Measurements from ENCODE around the gene HSD3B7.

The HSD3B7 gene

GRCh38 chr16:30958175-30959079, 26.6 kb upstream of the HSD3B7 start:
- peak; percentile 15 for ATAC-seq (ENCODE audit: insufficient read depth, low read depth)
- Histone ChIP-seq H3K36me3 (ENCODE audit: insufficient read depth, low read length) (peaks cover 49% of the 10 kb centered on the region), H2AFZ (ENCODE audit: low read depth, low read length) (peak overlapping the region; percentile 97)

GRCh38 chr16:30961384-30961783, 23.6 kb upstream of the HSD3B7 start:
- Histone ChIP-seq H3K9ac (ENCODE audit: low read depth, low read length) (no peak overlapping the region), H3K4me2 (ENCODE audit: insufficient read depth, low read length) (no peak overlapping the region), H3K27me3 (ENCODE audit: insufficient read depth, low read length, poor library complexity) (no peaks in the 10 kb centered on the region), H3K27ac (ENCODE audit: low read length) (no peak overlapping the region), H3K4me3 (ENCODE audit: low read depth in 1 of 2, low read length in 2 of 2) (no peak overlapping the region), H4K20me1 (ENCODE audit: insufficient read depth, low read length) (peaks cover 39% of the 10 kb centered on the region), H3K79me2 (ENCODE audit: insufficient read depth, low read length) (peaks cover 33% of the 10 kb centered on the region), H3K4me1 (ENCODE audit: insufficient read depth, low read length) (peaks cover 32% of the 10 kb centered on the region), H3K9me3 (ENCODE audit: insufficient read depth, low read length, severe bottlenecking) (no peaks in the 10 kb centered on the region), H3K36me3 (ENCODE audit: insufficient read depth, low read length) (peaks cover 78% of the 10 kb centered on the region), H2AFZ (ENCODE audit: low read depth, low read length) (no peak overlapping the region)
- ATAC-seq (ENCODE audit: insufficient read depth, low read depth), result no peak
- DNase-seq, result no peak
- TF ChIP-seq EZH2 (IDR thresholded peaks at IDR 0.05; ENCODE audit: borderline replicate concordance, low read depth, low read length, severe bottlenecking), result no peak
- TF ChIP-seq CTCF (IDR thresholded peaks at IDR 0.05; ENCODE audit: borderline replicate concordance, extremely low read depth, low read length, poor library complexity, severe bottlenecking), result no peak

More at GRCh38 chr16:30958175-30959079, 26.6 kb upstream of the HSD3B7 start:
- peak overlapping the region; percentile 97 for H3K27ac ChIP-seq (ENCODE audit: low read length)
- H3K4me3 ChIP-seq (ENCODE audit: low read depth in 1 of 2, low read length in 2 of 2), result peak overlapping the region; percentile 57 to 72; a peak in 3 of 4 replicates
- H3K27me3 ChIP-seq (ENCODE audit: insufficient read depth, low read length, poor library complexity), result no peaks in the 10 kb centered on the region
- peaks cover 36% of the 10 kb centered on the region for H3K4me1 ChIP-seq (ENCODE audit: insufficient read depth, low read length)
- peak; percentile 14 for TF ChIP-seq CTCF (IDR thresholded peaks at IDR 0.05; ENCODE audit: borderline replicate concordance, extremely low read depth, low read length, poor library complexity, severe bottlenecking)
- TF ChIP-seq EZH2 (IDR thresholded peaks at IDR 0.05; ENCODE audit: borderline replicate concordance, low read depth, low read length, severe bottlenecking), result no peak
- H3K4me2 ChIP-seq (ENCODE audit: insufficient read depth, low read length), result peak overlapping the region; percentile 99
- no peak for DNase-seq
- no peaks in the 10 kb centered on the region for H3K9me3 ChIP-seq (ENCODE audit: insufficient read depth, low read length, severe bottlenecking)
- H4K20me1 ChIP-seq (ENCODE audit: insufficient read depth, low read length), result peaks cover 20% of the 10 kb centered on the region
- H3K79me2 ChIP-seq (ENCODE audit: insufficient read depth, low read length), result peaks cover 30% of the 10 kb centered on the region
- peak overlapping the region; percentile 96 for H3K9ac ChIP-seq (ENCODE audit: low read depth, low read length)

- TF ChIP-seq EZH2 (IDR thresholded peaks at IDR 0.05; ENCODE audit: borderline replicate concordance, low read depth, low read length, severe bottlenecking), result no peak
- TF ChIP-seq CTCF (IDR thresholded peaks at IDR 0.05; ENCODE audit: borderline replicate concordance, extremely low read depth, low read length, poor library complexity, severe bottlenecking), result no peak
- ATAC-seq (ENCODE audit: insufficient read depth, low read depth) (no peak), DNase-seq (no peak)
- Histone ChIP-seq H3K27me3 (ENCODE audit: insufficient read depth, low read length, poor library complexity) (no peaks in the 10 kb centered on the region), H2AFZ (ENCODE audit: low read depth, low read length) (no peak overlapping the region), H3K9me3 (ENCODE audit: insufficient read depth, low read length, severe bottlenecking) (no peaks in the 10 kb centered on the region), H3K4me1 (ENCODE audit: insufficient read depth, low read length) (peaks cover 18% of the 10 kb centered on the region), H3K9ac (ENCODE audit: low read depth, low read length) (no peak overlapping the region), H3K36me3 (ENCODE audit: insufficient read depth, low read length) (peaks cover 94% of the 10 kb centered on the region), H4K20me1 (ENCODE audit: insufficient read depth, low read length) (peaks cover 40% of the 10 kb centered on the region), H3K79me2 (ENCODE audit: insufficient read depth, low read length) (peaks cover 20% of the 10 kb centered on the region), H3K27ac (ENCODE audit: low read length) (no peak overlapping the region), H3K4me3 (ENCODE audit: low read depth in 1 of 2, low read length in 2 of 2) (no peak overlapping the region), H3K4me2 (ENCODE audit: insufficient read depth, low read length) (no peak overlapping the region)
Observed at GRCh38 chr16:30963925-30964511, 21.0 kb upstream of the HSD3B7 start.
